Measurements from ENCODE around the gene NECAB2.

The NECAB2 gene

GRCh38 chr16:83971165-83972130 lies 3.4 kb downstream of the NECAB2 start:
- ATAC-seq = no peak
- TF ChIP-seq ARNTL (CRISPR knock-in tag; IDR thresholded peaks at IDR 0.05; ENCODE audit: borderline replicate concordance, low read depth) (no peak), CSRNP3 (CRISPR knock-in tag; IDR thresholded peaks at IDR 0.05) (no peak), TOX (CRISPR knock-in tag; IDR thresholded peaks at IDR 0.05; ENCODE audit: borderline replicate concordance) (no peak), ZFP30 (CRISPR knock-in tag; IDR thresholded peaks at IDR 0.05) (no peak)

- no peak for ATAC-seq
- TF ChIP-seq ZNF70 (CRISPR knock-in tag; IDR thresholded peaks at IDR 0.05) (no peak), TSHZ2 (CRISPR knock-in tag; IDR thresholded peaks at IDR 0.05) (no peak), CREB5 (CRISPR knock-in tag; IDR thresholded peaks at IDR 0.05; ENCODE audit: low read depth) (no peak)
Observed at GRCh38 chr16:83972256-83973008, 4.4 kb downstream of the NECAB2 start.

- ATAC-seq = no peak
- TF ChIP-seq ZFP3 (CRISPR knock-in tag; IDR thresholded peaks at IDR 0.05) = no peak
- TF ChIP-seq CREB5 (CRISPR knock-in tag; IDR thresholded peaks at IDR 0.05; ENCODE audit: low read depth) = no peak
- no peak for TF ChIP-seq ZC3H10 (CRISPR knock-in tag; IDR thresholded peaks at IDR 0.05)
Observed at GRCh38 chr16:83973077-83973476, 5.0 kb downstream of the NECAB2 start.

- TF ChIP-seq GLIS3 (CRISPR knock-in tag; IDR thresholded peaks at IDR 0.05) = no peak
- no peak for TF ChIP-seq ZNF8 (CRISPR knock-in tag; IDR thresholded peaks at IDR 0.05)
- TF ChIP-seq POU6F1 (CRISPR knock-in tag; IDR thresholded peaks at IDR 0.05; ENCODE audit: borderline replicate concordance, low read depth) = no peak
- no peak for TF ChIP-seq ZC3H10 (CRISPR knock-in tag; IDR thresholded peaks at IDR 0.05)
- no peak for TF ChIP-seq TSHZ2 (CRISPR knock-in tag; IDR thresholded peaks at IDR 0.05)
- no peak for TF ChIP-seq PATZ1 (CRISPR knock-in tag; IDR thresholded peaks at IDR 0.05; ENCODE audit: borderline replicate concordance)
- no peak for TF ChIP-seq ZNF565 (CRISPR knock-in tag; conservative IDR thresholded peaks at IDR 0.05; ENCODE audit: low read depth)
- no peak for TF ChIP-seq ZFP30 (CRISPR knock-in tag; IDR thresholded peaks at IDR 0.05)
- no peak for TF ChIP-seq CREB5 (CRISPR knock-in tag; IDR thresholded peaks at IDR 0.05; ENCODE audit: low read depth)
Observed at GRCh38 chr16:83973581-83974385, 5.7 kb downstream of the NECAB2 start.

More at GRCh38 chr16:83973581-83974385, 5.7 kb downstream of the NECAB2 start:
- no peak; the same call in 2 of the 3 replicates for ATAC-seq
